GM13977 (cell line): ENCODE results near the gene TNFAIP8L1.

Experiments used
- DNase-seq: peaks from one replicate; pipeline ENCODE4 v3.0.0; 2012; ENCODE audit warnings: low spot score
- in situ Hi-C: fragments of 300-500 bp; cut with MboI; formaldehyde crosslinking; loops from one replicate; pipeline ENCODE4 v1.12.0; 2022; ENCODE audit warnings: low sequenced_read_pairs, low pct_unique_long_range_greater_than_20kb, mixed read lengths, inconsistent platforms; ENCODE audit not compliant: unreplicated experiment
- TF ChIP-seq, protein P1 (sequence below): IDR thresholded peaks from 2 replicates; pipeline ENCODE4 v1.5.1; 2012; ENCODE audit warnings: mild to moderate bottlenecking, control low read depth; ENCODE audit not compliant: insufficient read depth; ENCODE audit errors: extremely low read depth, missing control alignments

TNFAIP8L1 gene

GRCh38 chr19:4704317-4704673 lies 65.0 kb downstream of the TNFAIP8L1 start:
- in situ Hi-C loops: no loop called here
- TF ChIP-seq, protein P1, sequence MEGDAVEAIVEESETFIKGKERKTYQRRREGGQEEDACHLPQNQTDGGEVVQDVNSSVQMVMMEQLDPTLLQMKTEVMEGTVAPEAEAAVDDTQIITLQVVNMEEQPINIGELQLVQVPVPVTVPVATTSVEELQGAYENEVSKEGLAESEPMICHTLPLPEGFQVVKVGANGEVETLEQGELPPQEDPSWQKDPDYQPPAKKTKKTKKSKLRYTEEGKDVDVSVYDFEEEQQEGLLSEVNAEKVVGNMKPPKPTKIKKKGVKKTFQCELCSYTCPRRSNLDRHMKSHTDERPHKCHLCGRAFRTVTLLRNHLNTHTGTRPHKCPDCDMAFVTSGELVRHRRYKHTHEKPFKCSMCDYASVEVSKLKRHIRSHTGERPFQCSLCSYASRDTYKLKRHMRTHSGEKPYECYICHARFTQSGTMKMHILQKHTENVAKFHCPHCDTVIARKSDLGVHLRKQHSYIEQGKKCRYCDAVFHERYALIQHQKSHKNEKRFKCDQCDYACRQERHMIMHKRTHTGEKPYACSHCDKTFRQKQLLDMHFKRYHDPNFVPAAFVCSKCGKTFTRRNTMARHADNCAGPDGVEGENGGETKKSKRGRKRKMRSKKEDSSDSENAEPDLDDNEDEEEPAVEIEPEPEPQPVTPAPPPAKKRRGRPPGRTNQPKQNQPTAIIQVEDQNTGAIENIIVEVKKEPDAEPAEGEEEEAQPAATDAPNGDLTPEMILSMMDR: no peak
- DNase-seq: no peak
